Measurements from ENCODE around the gene ACOT12.

DNA sequence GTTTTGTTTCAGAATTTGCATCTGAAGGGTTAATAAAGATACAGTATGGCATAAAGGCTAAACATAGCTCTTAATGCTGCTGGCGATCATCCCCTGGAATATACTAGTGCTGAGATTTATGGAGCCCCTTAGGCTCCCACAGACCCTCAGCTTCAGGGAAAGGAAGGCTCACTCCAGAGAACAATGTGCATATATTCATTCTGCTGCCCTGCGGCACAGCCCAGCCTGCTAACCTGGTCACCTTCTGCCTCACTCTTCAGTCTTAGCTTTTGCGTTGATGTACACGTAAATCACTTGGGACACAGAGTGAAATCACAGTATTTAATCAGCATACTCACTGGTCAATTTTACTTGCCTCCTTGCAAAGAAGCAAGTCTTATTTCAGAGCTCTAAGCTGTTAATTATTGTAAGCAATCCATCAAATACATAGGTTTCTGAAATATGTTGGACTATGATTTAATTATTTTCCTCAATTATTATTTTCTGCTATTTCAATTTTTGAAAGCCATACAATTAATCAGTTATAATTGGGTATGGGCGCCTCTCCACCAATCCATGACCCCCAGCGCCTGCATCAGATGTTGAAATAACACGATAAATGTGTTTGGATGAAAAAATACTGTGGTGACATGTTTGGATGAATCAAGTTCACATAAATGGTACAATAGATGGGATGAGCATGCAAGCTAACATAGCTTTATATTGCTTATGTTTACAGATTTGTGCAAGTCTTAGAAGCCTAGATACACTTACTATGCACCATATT, 11.4 kb upstream of the ACOT12 start:
- TF ChIP-seq, protein P1, sequence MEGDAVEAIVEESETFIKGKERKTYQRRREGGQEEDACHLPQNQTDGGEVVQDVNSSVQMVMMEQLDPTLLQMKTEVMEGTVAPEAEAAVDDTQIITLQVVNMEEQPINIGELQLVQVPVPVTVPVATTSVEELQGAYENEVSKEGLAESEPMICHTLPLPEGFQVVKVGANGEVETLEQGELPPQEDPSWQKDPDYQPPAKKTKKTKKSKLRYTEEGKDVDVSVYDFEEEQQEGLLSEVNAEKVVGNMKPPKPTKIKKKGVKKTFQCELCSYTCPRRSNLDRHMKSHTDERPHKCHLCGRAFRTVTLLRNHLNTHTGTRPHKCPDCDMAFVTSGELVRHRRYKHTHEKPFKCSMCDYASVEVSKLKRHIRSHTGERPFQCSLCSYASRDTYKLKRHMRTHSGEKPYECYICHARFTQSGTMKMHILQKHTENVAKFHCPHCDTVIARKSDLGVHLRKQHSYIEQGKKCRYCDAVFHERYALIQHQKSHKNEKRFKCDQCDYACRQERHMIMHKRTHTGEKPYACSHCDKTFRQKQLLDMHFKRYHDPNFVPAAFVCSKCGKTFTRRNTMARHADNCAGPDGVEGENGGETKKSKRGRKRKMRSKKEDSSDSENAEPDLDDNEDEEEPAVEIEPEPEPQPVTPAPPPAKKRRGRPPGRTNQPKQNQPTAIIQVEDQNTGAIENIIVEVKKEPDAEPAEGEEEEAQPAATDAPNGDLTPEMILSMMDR (conservative IDR thresholded peaks at IDR 0.05 in 1 of 2, IDR thresholded peaks at IDR 0.05 in 1 of 2; ENCODE audit: low read depth in 1 of 2, low read length in 2 of 2) = no peak
- no peak for TF ChIP-seq EZH2 (IDR thresholded peaks at IDR 0.05; ENCODE audit: low read length, missing control alignments)

All from fibroblast of lung (primary cell).